Endothelial cell of umbilical vein (primary cell): ENCODE data around the gene UBL5. TPM values are rescaled to one million over a fixed set of nuclear protein-coding genes. Genes with fewer than 3 reads are reported as not detected.

Experiments
- BruUV-seq: library from RNA; stranded (reverse); fragments of 400-500 nt; replicated peaks from 2 replicates; lab custom pipeline; 2021; lab: Mats Ljungman, UMichigan
- CTCF ChIA-PET: fragments of 300-600, 350-600 bp; sonication (Branson Sonifier 250); formaldehyde crosslinking; loops from one replicate; lab custom pipeline; 2021; ENCODE audit warnings: antibody characterized with exemption, inconsistent platforms; lab: Charles Lee
- POLR2A ChIA-PET: fragments of 300-600, 350-600 bp; sonication (Branson Sonifier 250); formaldehyde crosslinking; loops from one replicate; lab custom pipeline; 2021; ENCODE audit warnings: antibody characterized with exemption, inconsistent platforms; lab: Charles Lee
- DNase-seq: peaks from one replicate; pipeline ENCODE4 v3.0.0-alpha.2; 2011; ENCODE audit warnings: low read depth, low spot score
- FAIRE-seq: peaks from 2 replicates; lab custom pipeline; 2011; peaks lifted over from hg19 to GRCh38; lab: Jason Lieb, UNC
- H2AFZ ChIP-seq: 2 replicates; pipeline ENCODE4 v1.6.0; 2012; ENCODE audit warnings: low read depth, low read length, control low read depth, inconsistent platforms
- H3K27ac ChIP-seq: 2 replicates; pipeline ENCODE4 v1.5.1; 2011; ENCODE audit warnings: low read depth, mild to moderate bottlenecking, control low read depth, low read length, moderate library complexity; ENCODE audit not compliant: insufficient read depth
- H3K27me3 ChIP-seq, 2 experiments: 2 replicates each; pipeline versions ENCODE4 v1.6.0 to v1.6.1; 2011; ENCODE audit warnings: low read length in 2 of 2, mixed read lengths in 1 of 2; ENCODE audit not compliant: control insufficient read depth in 2 of 2, insufficient read depth in 2 of 2
- H3K36me3 ChIP-seq, 2 experiments: 2 replicates in 1 of 2; 3 replicates in 1 of 2; pipeline ENCODE4 v1.5.1; 2011; ENCODE audit warnings: low read length in 2 of 2, mild to moderate bottlenecking in 1 of 2, moderate library complexity in 1 of 2; ENCODE audit not compliant: control insufficient read depth in 2 of 2, insufficient read depth in 2 of 2; ENCODE audit errors: extremely low read depth in 1 of 2
- H3K4me1 ChIP-seq: 3 replicates; pipeline ENCODE4 v1.5.1; 2011; ENCODE audit warnings: mild to moderate bottlenecking, low read length; ENCODE audit not compliant: control insufficient read depth, insufficient read depth; ENCODE audit errors: extremely low read depth
- H3K4me2 ChIP-seq: 2 replicates; pipeline ENCODE4 v1.6.1; 2011; ENCODE audit warnings: low read length, control low read depth, mixed read lengths; ENCODE audit not compliant: insufficient read depth
- H3K4me3 ChIP-seq, 3 experiments: fragments of 200-600 bp in 1 of 3; sonication (generic), shearing (Covaris generic) in 1 of 3; replicated peaks in 1 of 3; 2 replicates each; pipeline ENCODE4 v1.5.1; 2011 to 2016; ENCODE audit warnings: control low read depth in 3 of 3, low read length in 3 of 3, mild to moderate bottlenecking in 2 of 3, inconsistent platforms in 1 of 3, low read depth in 1 of 3, moderate library complexity in 1 of 3; ENCODE audit not compliant: insufficient read depth in 1 of 3
- H3K79me2 ChIP-seq: 2 replicates; pipeline ENCODE4 v1.6.0; 2012; ENCODE audit warnings: low read length, inconsistent platforms; ENCODE audit not compliant: control insufficient read depth, insufficient read depth
- H3K9ac ChIP-seq: replicated peaks from 2 replicates; pipeline ENCODE3; 2011; ENCODE audit warnings: low read length, control low read depth; ENCODE audit not compliant: insufficient read depth; ENCODE audit errors: extremely low read depth
- H3K9me1 ChIP-seq: replicated peaks from 3 replicates; pipeline ENCODE4 v1.6.0; 2011; ENCODE audit warnings: mild to moderate bottlenecking, low read length; ENCODE audit not compliant: control insufficient read depth, insufficient read depth; ENCODE audit errors: extremely low read depth
- H3K9me3 ChIP-seq: replicated peaks from 2 replicates; pipeline ENCODE4 v1.5.1; 2012; ENCODE audit warnings: low read length, inconsistent platforms; ENCODE audit not compliant: control insufficient read depth, insufficient read depth
- H4K20me1 ChIP-seq: replicated peaks from 2 replicates; pipeline ENCODE3; 2011; ENCODE audit warnings: mild to moderate bottlenecking, low read length; ENCODE audit not compliant: control insufficient read depth, insufficient read depth; ENCODE audit errors: extremely low read depth
- EZH2 ChIP-seq: IDR thresholded peaks from 2 replicates; pipeline ENCODE4 v1.6.1; 2012; ENCODE audit warnings: borderline replicate concordance, low read depth, mild to moderate bottlenecking, moderate library complexity, low read length, inconsistent platforms; ENCODE audit not compliant: severe bottlenecking
- FOS ChIP-seq: IDR thresholded peaks from 2 replicates; pipeline ENCODE4 v1.6.1; 2011; ENCODE audit warnings: mild to moderate bottlenecking, low read length, moderate library complexity, borderline replicate concordance; ENCODE audit not compliant: insufficient read depth
- GATA2 ChIP-seq: IDR thresholded peaks from 2 replicates; pipeline ENCODE4 v1.7.0; 2011; ENCODE audit warnings: low read depth, mild to moderate bottlenecking, moderate library complexity, mixed read lengths, low read length; ENCODE audit not compliant: insufficient read length, insufficient read depth
- POLR2A ChIP-seq: IDR thresholded peaks from 2 replicates; pipeline ENCODE4 v1.6.1; 2012; ENCODE audit warnings: low read depth, mild to moderate bottlenecking, control low read depth, low read length
- POLR2AphosphoS5 ChIP-seq: IDR thresholded peaks from 2 replicates; pipeline ENCODE4 v1.6.1; 2012; ENCODE audit warnings: low read depth, mild to moderate bottlenecking, control low read depth, low read length, moderate library complexity; ENCODE audit not compliant: insufficient read depth
- dilution Hi-C: fragments of 300-500 bp; cut with MboI; formaldehyde crosslinking; loops from one replicate; pipeline ENCODE4 v1.15.0; 2019; ENCODE audit warnings: low sequenced_read_pairs; ENCODE audit not compliant: extremely low pct_ligation_motif_present
- intact Hi-C: fragments of 100-400 bp; cut with micrococcal nuclease; formaldehyde crosslinking; loops from one replicate; pipeline ENCODE4 v1.10.0; 2022
- polyA plus RNA-seq, 4 experiments: library from polyadenylated mRNA; depleted of rRNA in 3 of 4; stranded (reverse) in 3 of 4; unstranded in 1 of 4; fragments of >200 nt; gene quantifications; 2 replicates each; pipeline versions ENCODE4 v1.2.1 to v1.2.3, GENCODE V29; 2011 to 2012; ENCODE audit warnings: missing spikeins in 1 of 4
- total RNA-seq: library from RNA; stranded (reverse); gene quantifications from 2 replicates; pipeline ENCODE4 v1.2.3, GENCODE V29; 2021
- TF ChIP-seq, protein P1 (sequence below): IDR thresholded peaks from 2 replicates; pipeline ENCODE4 v1.6.1; 2011; ENCODE audit not compliant: insufficient read depth, insufficient read length
- TF ChIP-seq, protein P2 (sequence below), 2 donors: IDR thresholded peaks; 1 replicate in 1 of 2; 2 replicates in 1 of 2; pipeline ENCODE4 v1.5.1; 2011; ENCODE audit warnings: low read length in 2 of 2, mild to moderate bottlenecking in 2 of 2, moderate library complexity in 2 of 2, control low read depth in 1 of 2, inconsistent platforms in 1 of 2, low read depth in 1 of 2; ENCODE audit not compliant: insufficient read depth in 1 of 2; ENCODE audit errors: extremely low read depth in 1 of 2

UBL5 gene
- total and polyA plus RNA-seq, 2 donors (not counting 3 experiments of a cell fraction or from before 2014, with no cell fraction given), result 351 to 1,226 TPM

DNA sequence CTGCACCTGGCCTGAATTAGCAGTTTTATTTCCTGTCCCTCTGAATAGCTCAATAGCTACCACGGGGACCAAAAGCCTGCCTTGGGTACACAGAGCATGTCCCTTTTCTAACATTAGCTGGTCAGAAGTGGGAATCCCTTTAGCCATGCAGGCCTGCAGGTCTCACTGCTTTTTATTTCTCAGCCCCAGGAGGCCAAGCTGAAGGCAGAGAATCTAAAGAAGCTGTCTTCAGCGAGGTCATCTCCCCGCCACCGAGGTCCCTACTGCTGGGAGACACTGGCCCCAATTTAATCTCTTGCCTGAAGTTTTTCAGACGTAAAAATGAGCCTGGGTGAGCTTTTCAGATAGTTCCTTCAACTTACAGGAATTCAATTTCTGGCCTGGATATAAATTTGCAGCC is 48.1 kb downstream of the UBL5 start:
- Histone ChIP-seq H4K20me1 (no peaks in the 10 kb centered on the region), H3K9me3 (no peaks in the 10 kb centered on the region), H3K4me3 (no peak overlapping the region), H3K36me3 (no peaks in the 10 kb centered on the region), H2AFZ (no peak overlapping the region), H3K9ac (no peak overlapping the region), H3K4me1 (peaks cover 5% of the 10 kb centered on the region), H3K4me2 (no peak overlapping the region), H3K9me1 (no peaks in the 10 kb centered on the region), H3K27ac (no peak overlapping the region), H3K27me3 (no peaks in the 10 kb centered on the region), H3K79me2 (no peaks in the 10 kb centered on the region)
- no TSS peak for BruUV-seq
- POLR2A ChIA-PET, result no interaction called here
- DNase-seq (no peak), FAIRE-seq (no peak)
- dilution Hi-C loops (no loop called here), intact Hi-C loops (no loop called here)
- CTCF ChIA-PET, result interaction anchor here (1.4 to 2.0 kb wide), 2 partner anchors 9 to 12 kb away, joined by 4 to 6 read pairs; no protein-coding TSS in a partner anchor
- TF ChIP-seq POLR2AphosphoS5 (no peak), POLR2A (no peak), EZH2 (no peak), FOS (no peak), GATA2 (no peak)
- TF ChIP-seq, protein P1, sequence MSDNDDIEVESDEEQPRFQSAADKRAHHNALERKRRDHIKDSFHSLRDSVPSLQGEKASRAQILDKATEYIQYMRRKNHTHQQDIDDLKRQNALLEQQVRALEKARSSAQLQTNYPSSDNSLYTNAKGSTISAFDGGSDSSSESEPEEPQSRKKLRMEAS, result no peak
- TF ChIP-seq, protein P2, sequence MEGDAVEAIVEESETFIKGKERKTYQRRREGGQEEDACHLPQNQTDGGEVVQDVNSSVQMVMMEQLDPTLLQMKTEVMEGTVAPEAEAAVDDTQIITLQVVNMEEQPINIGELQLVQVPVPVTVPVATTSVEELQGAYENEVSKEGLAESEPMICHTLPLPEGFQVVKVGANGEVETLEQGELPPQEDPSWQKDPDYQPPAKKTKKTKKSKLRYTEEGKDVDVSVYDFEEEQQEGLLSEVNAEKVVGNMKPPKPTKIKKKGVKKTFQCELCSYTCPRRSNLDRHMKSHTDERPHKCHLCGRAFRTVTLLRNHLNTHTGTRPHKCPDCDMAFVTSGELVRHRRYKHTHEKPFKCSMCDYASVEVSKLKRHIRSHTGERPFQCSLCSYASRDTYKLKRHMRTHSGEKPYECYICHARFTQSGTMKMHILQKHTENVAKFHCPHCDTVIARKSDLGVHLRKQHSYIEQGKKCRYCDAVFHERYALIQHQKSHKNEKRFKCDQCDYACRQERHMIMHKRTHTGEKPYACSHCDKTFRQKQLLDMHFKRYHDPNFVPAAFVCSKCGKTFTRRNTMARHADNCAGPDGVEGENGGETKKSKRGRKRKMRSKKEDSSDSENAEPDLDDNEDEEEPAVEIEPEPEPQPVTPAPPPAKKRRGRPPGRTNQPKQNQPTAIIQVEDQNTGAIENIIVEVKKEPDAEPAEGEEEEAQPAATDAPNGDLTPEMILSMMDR (IDR thresholded peaks at IDR 0.05; ENCODE audit: extremely low read depth in 1 of 2, insufficient read depth in 1 of 2, low read depth in 1 of 2, low read length in 2 of 2), result no peak
